WERI-Rb-1 (cell line): ENCODE data around the gene CLSTN1.
"Not testable (repeated sequence)": the region's sequence is repeated elsewhere in the genome, so short reads cannot be mapped to it uniquely, and the experiment has no call there.

ENCODE experiments used
- DNase-seq: peaks from one replicate; pipeline ENCODE4 v3.0.0-alpha.2; 2020
- H3K27ac ChIP-seq: fragments of 250-450 bp; sonication (Bioruptor Pico); 2 replicates; pipeline ENCODE4 v1.5.1; 2020; ENCODE audit warnings: mild to moderate bottlenecking, moderate library complexity
- H3K27me3 ChIP-seq: fragments of 250-450 bp; sonication (Bioruptor Pico); 2 replicates; pipeline ENCODE4 v1.5.1; 2021; ENCODE audit warnings: mild to moderate bottlenecking, low read depth, moderate library complexity; ENCODE audit not compliant: insufficient read depth, severe bottlenecking
- H3K36me3 ChIP-seq: fragments of 250-450 bp; sonication (Bioruptor Pico); 2 replicates; pipeline ENCODE4 v1.5.1; 2020; ENCODE audit warnings: mild to moderate bottlenecking, moderate library complexity
- H3K4me3 ChIP-seq: 2 replicates; pipeline ENCODE4 v1.5.1; 2011; ENCODE audit warnings: low read depth, mild to moderate bottlenecking, control low read depth, low read length
- H3K9me3 ChIP-seq: fragments of 250-450 bp; sonication (Bioruptor Pico); 2 replicates; pipeline ENCODE4 v1.5.1; 2021; ENCODE audit warnings: mild to moderate bottlenecking, moderate library complexity; ENCODE audit not compliant: severe bottlenecking
- TF ChIP-seq, protein P1 (sequence below): IDR thresholded peaks from 2 replicates; pipeline ENCODE4 v1.5.1; 2011; ENCODE audit warnings: low read depth, mild to moderate bottlenecking, control low read depth, inconsistent platforms, low read length

The CLSTN1 gene

DNA sequence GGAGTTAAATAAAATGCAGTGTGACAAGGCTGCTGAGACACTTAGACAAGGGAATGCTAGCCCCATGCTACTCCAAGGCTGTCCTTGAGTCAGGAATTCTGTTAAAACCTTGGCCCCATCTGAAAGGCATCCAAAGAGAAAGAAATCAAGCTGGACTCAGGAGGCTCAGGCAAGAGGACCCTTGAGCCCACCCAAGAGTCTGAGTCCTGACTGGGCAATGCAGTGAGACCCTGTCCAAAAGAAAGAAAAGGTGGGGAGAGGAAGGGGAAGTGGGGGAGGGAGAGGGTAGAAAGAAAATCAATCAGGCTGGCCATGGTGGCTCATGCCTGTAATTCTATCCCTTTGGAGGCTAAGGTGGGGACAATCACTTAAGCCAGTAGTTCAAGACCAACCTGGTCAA lies 26.7 kb downstream of the CLSTN1 start:
- DNase-seq: no peak

DNA sequence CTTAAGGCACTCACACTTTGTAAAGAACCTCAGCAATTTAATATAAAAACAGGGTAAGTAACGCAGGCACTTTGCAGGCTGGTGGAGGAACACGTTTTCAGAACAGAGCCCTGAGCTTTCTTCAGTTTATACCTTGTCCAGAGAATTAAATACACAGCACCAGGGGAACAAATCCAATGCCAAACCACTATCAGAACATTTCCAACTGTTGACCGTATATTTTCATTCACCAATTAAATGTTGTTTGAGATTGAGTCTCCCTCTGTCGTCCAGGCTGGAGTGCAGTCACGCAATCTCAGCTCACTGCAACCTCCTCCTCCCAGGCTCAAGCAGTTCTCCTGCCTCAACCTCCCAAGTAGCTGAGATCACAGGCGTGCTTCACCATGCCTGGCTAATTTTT lies 29.7 kb downstream of the CLSTN1 start:
- Histone ChIP-seq H3K9me3 (no peaks in the 10 kb centered on the region), H3K27me3 (no peaks in the 10 kb centered on the region), H3K4me3 (no peak overlapping the region), H3K27ac (no peak overlapping the region), H3K36me3 (peaks cover 11% of the 10 kb centered on the region)
- no peak for DNase-seq
- TF ChIP-seq, protein P1, sequence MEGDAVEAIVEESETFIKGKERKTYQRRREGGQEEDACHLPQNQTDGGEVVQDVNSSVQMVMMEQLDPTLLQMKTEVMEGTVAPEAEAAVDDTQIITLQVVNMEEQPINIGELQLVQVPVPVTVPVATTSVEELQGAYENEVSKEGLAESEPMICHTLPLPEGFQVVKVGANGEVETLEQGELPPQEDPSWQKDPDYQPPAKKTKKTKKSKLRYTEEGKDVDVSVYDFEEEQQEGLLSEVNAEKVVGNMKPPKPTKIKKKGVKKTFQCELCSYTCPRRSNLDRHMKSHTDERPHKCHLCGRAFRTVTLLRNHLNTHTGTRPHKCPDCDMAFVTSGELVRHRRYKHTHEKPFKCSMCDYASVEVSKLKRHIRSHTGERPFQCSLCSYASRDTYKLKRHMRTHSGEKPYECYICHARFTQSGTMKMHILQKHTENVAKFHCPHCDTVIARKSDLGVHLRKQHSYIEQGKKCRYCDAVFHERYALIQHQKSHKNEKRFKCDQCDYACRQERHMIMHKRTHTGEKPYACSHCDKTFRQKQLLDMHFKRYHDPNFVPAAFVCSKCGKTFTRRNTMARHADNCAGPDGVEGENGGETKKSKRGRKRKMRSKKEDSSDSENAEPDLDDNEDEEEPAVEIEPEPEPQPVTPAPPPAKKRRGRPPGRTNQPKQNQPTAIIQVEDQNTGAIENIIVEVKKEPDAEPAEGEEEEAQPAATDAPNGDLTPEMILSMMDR: no peak

More for the DNA sequence above, 26.7 kb downstream of the CLSTN1 start:
- H3K27me3 ChIP-seq: no peaks in the 10 kb centered on the region
- TF ChIP-seq, protein P1: no peak
- no peaks in the 10 kb centered on the region for H3K9me3 ChIP-seq
- H3K4me3 ChIP-seq: no peak overlapping the region
- H3K27ac ChIP-seq: no peak overlapping the region
- H3K36me3 ChIP-seq: peaks cover 12% of the 10 kb centered on the region

DNA sequence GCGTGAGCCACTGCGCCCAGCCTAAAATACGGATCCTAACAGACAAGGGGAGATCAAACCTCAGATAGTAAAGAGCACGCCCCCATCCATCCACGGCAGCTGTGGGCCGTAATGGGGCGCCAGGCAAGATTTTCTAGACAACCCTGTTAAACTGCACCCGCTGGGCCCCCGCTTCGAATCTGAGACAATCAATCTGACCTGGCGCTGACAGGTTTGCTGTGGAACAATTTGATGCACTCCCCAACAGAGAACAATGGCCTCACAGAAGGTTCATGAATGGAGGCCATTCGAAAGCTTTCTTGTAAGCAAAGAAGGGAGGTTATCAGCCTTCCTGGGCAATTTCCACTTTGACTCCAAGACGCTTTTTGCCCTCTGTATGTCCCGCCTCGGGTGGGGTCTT lies 30.5 kb downstream of the CLSTN1 start:
- H3K27ac ChIP-seq: no peak overlapping the region
- no peaks in the 10 kb centered on the region for H3K27me3 ChIP-seq
- no peaks in the 10 kb centered on the region for H3K9me3 ChIP-seq
- no peak for DNase-seq
- H3K36me3 ChIP-seq: peaks cover 11% of the 10 kb centered on the region
- TF ChIP-seq, protein P1: no peak
- H3K4me3 ChIP-seq: no peak overlapping the region

DNA sequence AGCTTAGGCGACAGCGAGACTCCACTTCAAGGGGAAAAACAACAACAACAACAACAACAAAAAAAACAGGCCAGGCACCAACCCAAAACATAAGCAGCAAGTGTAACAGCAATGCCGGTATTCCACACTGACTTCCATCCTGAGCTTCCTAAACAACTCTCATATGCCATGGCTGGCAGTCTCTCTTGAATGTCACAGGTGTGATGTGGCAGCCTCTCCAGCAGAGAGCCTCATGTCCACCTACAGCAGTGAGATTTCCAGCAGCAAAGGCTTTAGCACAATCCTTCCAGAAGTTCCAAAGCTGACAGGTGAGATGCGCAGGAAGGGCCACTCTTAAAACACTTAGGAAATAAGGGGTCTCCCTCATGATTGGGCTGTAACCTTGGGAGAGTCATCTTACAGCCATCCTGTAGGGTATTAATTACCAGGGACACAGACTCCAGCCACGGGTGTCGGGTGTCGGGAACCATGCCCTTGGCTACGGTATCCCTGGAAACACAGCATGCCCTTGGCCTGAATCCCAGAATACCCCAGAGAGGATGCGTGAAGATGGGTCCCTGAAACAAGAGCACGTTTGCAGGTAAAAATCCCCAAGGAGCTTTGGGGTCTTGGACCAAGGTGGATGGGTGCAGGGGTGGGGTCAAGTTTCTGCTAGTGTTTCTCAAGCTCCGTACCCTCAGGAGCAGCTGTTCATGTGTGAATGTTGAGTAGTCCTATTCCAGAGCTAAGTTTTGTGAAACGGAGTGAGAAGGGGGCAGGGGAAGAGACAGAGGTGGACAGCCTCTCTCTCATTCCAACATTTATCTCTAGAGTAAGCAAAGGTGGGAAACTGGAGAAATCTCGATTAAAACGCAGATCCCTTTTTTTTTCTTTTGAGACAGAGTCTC lies 31.4 kb downstream of the CLSTN1 start:
- DNase-seq: no peak
- TF ChIP-seq, protein P1: peak; percentile 48
- Histone ChIP-seq H3K4me3 (no peak overlapping the region), H3K27me3 (no peaks in the 10 kb centered on the region), H3K9me3 (no peaks in the 10 kb centered on the region), H3K36me3 (peaks cover 17% of the 10 kb centered on the region), H3K27ac (peak overlapping the region; percentile 16)

DNA sequence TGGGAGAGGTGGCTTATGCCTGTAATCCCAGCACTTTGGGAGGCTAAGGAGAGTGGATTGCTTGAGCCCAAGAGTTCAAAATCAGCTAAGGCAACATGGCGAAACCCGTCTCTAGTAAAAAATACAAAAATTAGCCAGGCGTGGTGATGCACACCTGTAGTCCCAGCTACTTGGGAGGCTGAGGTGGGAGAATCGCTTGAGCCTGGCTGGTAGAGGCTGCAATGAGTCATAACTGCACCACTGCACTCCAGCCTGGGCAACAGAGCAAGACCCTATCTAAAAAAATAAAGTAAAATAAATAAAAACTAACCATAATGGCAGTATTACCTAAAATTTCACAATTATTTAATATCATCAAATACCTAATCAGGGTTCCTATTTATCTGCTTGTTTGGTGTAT lies 34.1 kb downstream of the CLSTN1 start:
- not testable (repeated sequence) for H3K4me3 ChIP-seq, H3K27me3 ChIP-seq, DNase-seq, H3K27ac ChIP-seq, H3K9me3 ChIP-seq
- peaks cover 17% of the 10 kb centered on the region for H3K36me3 ChIP-seq

DNA sequence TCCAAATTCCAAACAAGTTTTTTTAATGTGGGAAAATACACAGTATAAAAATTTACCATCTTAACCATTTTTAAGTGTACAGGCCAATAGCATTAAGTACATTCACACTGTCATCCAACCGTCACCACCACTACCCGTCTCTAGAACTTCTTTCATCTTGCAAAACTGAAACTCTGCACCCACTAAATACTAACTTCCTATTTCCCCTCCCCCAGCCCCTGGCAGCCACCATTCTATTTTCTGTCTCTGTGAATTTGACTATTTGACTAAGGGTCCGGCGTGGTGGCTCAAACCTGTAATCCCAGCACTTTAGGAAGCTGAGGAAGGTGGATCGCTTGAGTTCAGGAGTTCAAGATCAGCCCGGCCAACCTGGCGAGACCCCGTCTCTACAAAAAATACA lies 36.1 kb downstream of the CLSTN1 start:
- H3K9me3 ChIP-seq: no peaks in the 10 kb centered on the region
- TF ChIP-seq, protein P1: no peak
- H3K36me3 ChIP-seq: peaks cover 17% of the 10 kb centered on the region
- H3K27ac ChIP-seq: no peak overlapping the region
- no peak for DNase-seq
- no peaks in the 10 kb centered on the region for H3K27me3 ChIP-seq
- H3K4me3 ChIP-seq: no peak overlapping the region
